GM03348 (cell line): ENCODE data around the gene JAZF1.
"Not testable (repeated sequence)": the region's sequence is repeated elsewhere in the genome, so short reads cannot be mapped to it uniquely, and the experiment has no call there.

Experiments
- DNase-seq: peaks from one replicate; pipeline ENCODE4 v3.0.0; 2012; ENCODE audit warnings: low spot score

The JAZF1 gene

GRCh38 chr7:27872356-27873275, 308.0 kb downstream of the JAZF1 start:
- DNase-seq: peak; percentile 28

- no peak for DNase-seq
These were observed 308.7 kb downstream of the JAZF1 start for GRCh38 chr7:27871866-27872265.

GRCh38 chr7:27871086-27871485, 309.5 kb downstream of the JAZF1 start:
- no peak for DNase-seq

GRCh38 chr7:27870595-27870994, 310.0 kb downstream of the JAZF1 start:
- DNase-seq: no peak

GRCh38 chr7:27869056-27869455, 311.5 kb downstream of the JAZF1 start:
- no peak for DNase-seq

GRCh38 chr7:27868131-27868550, 312.5 kb downstream of the JAZF1 start:
- no peak for DNase-seq

GRCh38 chr7:27866828-27867672, 313.5 kb downstream of the JAZF1 start:
- DNase-seq: no peak

- no peak for DNase-seq
These were observed 314.3 kb downstream of the JAZF1 start for GRCh38 chr7:27866256-27866655.

GRCh38 chr7:27863880-27864279, 316.7 kb downstream of the JAZF1 start:
- no peak for DNase-seq

- DNase-seq: no peak
These were observed 318.8 kb downstream of the JAZF1 start for GRCh38 chr7:27861747-27862146.

- no peak for DNase-seq
These were observed 319.8 kb downstream of the JAZF1 start for GRCh38 chr7:27860800-27861199.

- not testable (repeated sequence) for DNase-seq
These were observed 323.7 kb downstream of the JAZF1 start for GRCh38 chr7:27856703-27857485.

- no peak for DNase-seq
These were observed 330.1 kb downstream of the JAZF1 start for GRCh38 chr7:27850531-27850930.

- DNase-seq: no peak
These were observed 334.2 kb downstream of the JAZF1 start for GRCh38 chr7:27846388-27846787.

- no peak for DNase-seq
These were observed 336.9 kb downstream of the JAZF1 start for GRCh38 chr7:27843584-27844305.

- no peak for DNase-seq
These were observed 337.7 kb downstream of the JAZF1 start for GRCh38 chr7:27842851-27843250.

- DNase-seq: peak; percentile 27
These were observed 338.4 kb downstream of the JAZF1 start for GRCh38 chr7:27842094-27842692.

GRCh38 chr7:27840760-27841364, 339.7 kb downstream of the JAZF1 start:
- DNase-seq: no peak

GRCh38 chr7:27840313-27840712, 340.3 kb downstream of the JAZF1 start:
- DNase-seq: peak; percentile 3

- no peak for DNase-seq
These were observed 341.5 kb downstream of the JAZF1 start for GRCh38 chr7:27839099-27839498.

- peak; percentile 3 for DNase-seq
These were observed 344.1 kb downstream of the JAZF1 start for GRCh38 chr7:27836536-27836935.
